Nephron (organoid): Measurements from ENCODE around the gene PCDHGA11.

Experiments
- H3K27ac Mint-ChIP-seq, 3 experiments: 2 replicates each; pipeline ENCODE4 v1.8.0; 2020; ENCODE audit warnings: mixed read lengths in 3 of 3, mild to moderate bottlenecking in 2 of 3, moderate library complexity in 1 of 3
- H3K27me3 Mint-ChIP-seq: 2 replicates; pipeline ENCODE4 v1.8.0; 2021; ENCODE audit warnings: low read depth, mild to moderate bottlenecking, moderate library complexity, mixed read lengths
- H3K36me3 Mint-ChIP-seq: 2 replicates; pipeline ENCODE4 v1.8.0; 2020; ENCODE audit warnings: low read depth, mixed read lengths
- H3K4me1 Mint-ChIP-seq: 2 replicates; pipeline ENCODE4 v1.8.0; 2020; ENCODE audit warnings: mixed read lengths
- H3K4me3 Mint-ChIP-seq, 3 experiments: 2 replicates each; pipeline ENCODE4 v1.8.0; 2020; ENCODE audit warnings: mild to moderate bottlenecking in 3 of 3, mixed read lengths in 3 of 3, moderate library complexity in 2 of 3
- H3K9me3 Mint-ChIP-seq: 2 replicates; pipeline ENCODE4 v1.8.0; 2020; ENCODE audit warnings: mixed read lengths
- TF ChIP-seq, protein P1 (sequence below), 3 experiments: fragments of 200-600 bp; sonication (generic); IDR thresholded peaks; one replicate each; pipeline ENCODE4 v1.5.0; 2021; ENCODE audit warnings: antibody characterized with exemption in 3 of 3; ENCODE audit not compliant: unreplicated experiment in 3 of 3

The PCDHGA11 gene

DNA sequence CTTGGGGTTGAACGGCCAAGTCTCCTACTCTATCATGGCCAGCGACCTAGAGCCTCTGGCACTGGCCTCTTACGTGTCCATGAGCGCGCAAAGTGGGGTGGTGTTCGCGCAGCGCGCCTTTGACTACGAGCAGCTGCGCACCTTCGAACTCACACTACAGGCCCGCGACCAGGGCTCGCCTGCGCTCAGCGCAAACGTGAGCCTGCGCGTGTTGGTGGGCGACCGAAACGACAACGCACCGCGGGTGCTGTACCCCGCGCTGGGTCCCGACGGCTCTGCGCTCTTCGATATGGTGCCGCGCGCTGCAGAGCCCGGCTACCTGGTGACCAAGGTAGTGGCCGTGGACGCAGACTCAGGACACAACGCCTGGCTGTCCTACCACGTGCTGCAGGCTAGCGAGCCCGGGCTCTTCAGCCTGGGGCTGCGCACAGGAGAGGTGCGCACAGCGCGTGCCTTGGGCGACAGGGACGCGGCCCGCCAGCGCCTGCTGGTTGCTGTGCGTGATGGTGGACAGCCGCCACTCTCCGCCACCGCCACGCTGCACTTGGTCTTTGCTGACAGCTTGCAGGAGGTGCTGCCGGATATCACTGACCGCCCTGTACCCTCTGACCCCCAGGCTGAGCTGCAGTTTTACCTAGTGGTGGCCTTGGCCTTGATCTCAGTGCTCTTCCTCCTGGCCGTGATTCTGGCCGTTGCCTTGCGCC lies 21.1 kb upstream of the PCDHGA11 start:
- H3K36me3 Mint-ChIP-seq, result peaks cover 48% of the 10 kb centered on the region
- TF ChIP-seq, protein P1, sequence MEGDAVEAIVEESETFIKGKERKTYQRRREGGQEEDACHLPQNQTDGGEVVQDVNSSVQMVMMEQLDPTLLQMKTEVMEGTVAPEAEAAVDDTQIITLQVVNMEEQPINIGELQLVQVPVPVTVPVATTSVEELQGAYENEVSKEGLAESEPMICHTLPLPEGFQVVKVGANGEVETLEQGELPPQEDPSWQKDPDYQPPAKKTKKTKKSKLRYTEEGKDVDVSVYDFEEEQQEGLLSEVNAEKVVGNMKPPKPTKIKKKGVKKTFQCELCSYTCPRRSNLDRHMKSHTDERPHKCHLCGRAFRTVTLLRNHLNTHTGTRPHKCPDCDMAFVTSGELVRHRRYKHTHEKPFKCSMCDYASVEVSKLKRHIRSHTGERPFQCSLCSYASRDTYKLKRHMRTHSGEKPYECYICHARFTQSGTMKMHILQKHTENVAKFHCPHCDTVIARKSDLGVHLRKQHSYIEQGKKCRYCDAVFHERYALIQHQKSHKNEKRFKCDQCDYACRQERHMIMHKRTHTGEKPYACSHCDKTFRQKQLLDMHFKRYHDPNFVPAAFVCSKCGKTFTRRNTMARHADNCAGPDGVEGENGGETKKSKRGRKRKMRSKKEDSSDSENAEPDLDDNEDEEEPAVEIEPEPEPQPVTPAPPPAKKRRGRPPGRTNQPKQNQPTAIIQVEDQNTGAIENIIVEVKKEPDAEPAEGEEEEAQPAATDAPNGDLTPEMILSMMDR (IDR thresholded peaks at IDR 0.05; ENCODE audit: unreplicated experiment in 3 of 3), result no peak
- H3K27ac Mint-ChIP-seq, result no peak overlapping the region
- peaks cover 63% of the 10 kb centered on the region for H3K9me3 Mint-ChIP-seq
- no peaks in the 10 kb centered on the region for H3K4me1 Mint-ChIP-seq
- H3K4me3 Mint-ChIP-seq, result no peak overlapping the region
- no peaks in the 10 kb centered on the region for H3K27me3 Mint-ChIP-seq

DNA sequence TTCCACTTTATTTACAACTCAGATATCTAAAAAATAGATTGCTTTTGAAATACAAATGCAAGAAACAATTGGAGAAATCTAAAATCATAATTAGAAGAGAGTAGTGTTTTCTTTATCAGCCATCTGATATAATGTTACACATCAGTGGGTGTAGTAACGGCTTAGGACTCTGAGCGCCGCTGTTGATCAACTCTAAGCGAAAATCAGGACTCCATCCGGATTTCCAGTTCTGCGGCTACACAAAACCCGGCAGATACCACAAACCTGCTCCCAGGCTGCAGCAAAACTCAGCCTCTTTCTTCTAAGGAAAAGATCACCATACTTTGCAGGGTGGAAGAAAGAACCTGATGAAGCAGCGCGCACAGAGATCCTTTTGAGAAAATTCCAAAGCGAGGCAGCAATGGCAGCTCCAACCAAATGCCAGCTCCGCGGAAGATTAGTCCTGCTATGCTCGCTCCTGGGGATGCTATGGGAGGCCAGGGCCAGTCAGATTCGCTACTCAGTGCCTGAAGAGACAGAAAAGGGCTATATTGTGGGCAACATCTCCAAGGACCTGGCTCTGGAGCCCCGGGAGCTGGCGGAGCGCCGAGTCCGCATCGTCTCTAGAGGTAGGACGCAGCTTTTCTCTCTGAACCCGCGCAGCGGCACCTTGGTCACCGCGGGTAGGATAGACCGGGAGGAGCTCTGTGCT lies 18.2 kb upstream of the PCDHGA11 start, which contains the start of gene PCDHGA9:
Gene PCDHGA9 (plus strand): TSS at position 226 of the 691 bp plus-strand sequence. CDS start 175 bp downstream, at position 401.
- Mint-ChIP-seq H3K36me3 (peaks cover 47% of the 10 kb centered on the region), H3K27me3 (peaks cover 7% of the 10 kb centered on the region), H3K4me1 (no peaks in the 10 kb centered on the region), H3K4me3 (no peak within 1 kb of the TSS), H3K27ac (no peak within 1 kb of the TSS), H3K9me3 (peaks cover 63% of the 10 kb centered on the region)
- TF ChIP-seq, protein P1 (IDR thresholded peaks at IDR 0.05; ENCODE audit: unreplicated experiment in 3 of 3), result no peak

DNA sequence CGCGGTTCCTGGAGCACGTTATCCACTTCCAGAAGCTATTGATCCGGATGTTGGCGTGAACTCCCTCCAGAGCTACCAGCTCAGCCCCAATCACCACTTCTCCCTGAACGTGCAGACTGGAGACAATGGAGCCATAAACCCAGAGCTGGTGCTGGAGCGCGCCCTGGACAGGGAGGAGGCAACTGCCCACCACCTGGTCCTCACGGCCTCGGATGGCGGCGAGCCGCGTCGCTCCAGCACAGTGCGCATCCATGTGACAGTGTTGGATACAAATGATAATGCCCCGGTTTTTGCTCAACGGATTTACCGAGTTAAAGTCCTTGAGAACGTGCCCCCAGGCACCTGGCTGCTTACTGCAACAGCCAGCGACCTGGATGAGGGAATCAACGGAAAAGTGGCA lies 17.5 kb upstream of the PCDHGA11 start:
- H3K4me3 Mint-ChIP-seq, result no peak overlapping the region
- peaks cover 70% of the 10 kb centered on the region for H3K9me3 Mint-ChIP-seq
- peaks cover 53% of the 10 kb centered on the region for H3K36me3 Mint-ChIP-seq

DNA sequence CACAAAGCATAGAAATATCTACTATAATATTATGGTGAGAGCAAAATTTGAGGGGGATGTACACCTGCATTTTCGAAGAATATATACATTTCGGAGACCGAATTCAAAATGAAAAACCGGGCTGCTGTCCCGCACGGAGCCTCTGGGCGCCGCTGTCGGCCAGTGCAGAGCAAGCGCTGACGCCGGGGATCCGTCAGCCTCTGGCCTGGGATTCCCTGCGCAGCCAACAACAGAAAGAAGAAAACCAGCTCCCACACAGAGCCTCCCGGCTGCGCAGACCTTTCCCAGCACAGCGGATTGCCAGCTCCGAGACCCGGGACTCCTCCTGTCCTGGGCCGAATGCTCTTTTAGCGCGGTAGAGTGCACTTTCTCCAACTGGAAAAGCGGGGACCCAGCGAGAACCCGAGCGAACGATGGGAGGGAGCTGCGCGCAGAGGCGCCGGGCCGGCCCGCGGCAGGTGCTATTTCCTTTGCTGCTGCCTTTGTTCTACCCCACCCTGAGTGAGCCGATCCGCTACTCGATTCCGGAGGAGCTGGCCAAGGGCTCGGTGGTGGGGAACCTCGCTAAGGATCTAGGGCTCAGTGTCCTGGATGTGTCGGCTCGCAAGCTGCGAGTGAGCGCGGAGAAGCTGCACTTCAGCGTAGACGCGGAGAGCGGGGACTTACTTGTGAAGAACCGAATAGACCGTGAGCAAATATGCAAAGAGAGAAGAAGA lies 12.9 kb upstream of the PCDHGA11 start, which contains the start of gene PCDHGB6:
Gene PCDHGB6 (plus strand): TSS at position 232 of the 716 bp plus-strand sequence. CDS start 182 bp downstream, at position 414.
- H3K27me3 Mint-ChIP-seq, result peaks cover 21% of the 10 kb centered on the region
- H3K27ac Mint-ChIP-seq, result peak within 1 kb of the TSS; percentile 95 to 98 (median 96)
- H3K4me3 Mint-ChIP-seq, result peak within 1 kb of the TSS; percentile 95 to 96 (median 95)
- TF ChIP-seq, protein P1 (IDR thresholded peaks at IDR 0.05; ENCODE audit: unreplicated experiment in 3 of 3), result peak; percentile 85 to 96 (median 93)
- H3K9me3 Mint-ChIP-seq, result peaks cover 70% of the 10 kb centered on the region
- peaks cover 79% of the 10 kb centered on the region for H3K36me3 Mint-ChIP-seq
- peaks cover 15% of the 10 kb centered on the region for H3K4me1 Mint-ChIP-seq

More for the DNA sequence above, 17.5 kb upstream of the PCDHGA11 start:
- no peak overlapping the region for H3K27ac Mint-ChIP-seq
- TF ChIP-seq, protein P1 (IDR thresholded peaks at IDR 0.05; ENCODE audit: unreplicated experiment in 3 of 3), result no peak
- H3K4me1 Mint-ChIP-seq, result peaks cover 4% of the 10 kb centered on the region
- H3K27me3 Mint-ChIP-seq, result peaks cover 11% of the 10 kb centered on the region

DNA sequence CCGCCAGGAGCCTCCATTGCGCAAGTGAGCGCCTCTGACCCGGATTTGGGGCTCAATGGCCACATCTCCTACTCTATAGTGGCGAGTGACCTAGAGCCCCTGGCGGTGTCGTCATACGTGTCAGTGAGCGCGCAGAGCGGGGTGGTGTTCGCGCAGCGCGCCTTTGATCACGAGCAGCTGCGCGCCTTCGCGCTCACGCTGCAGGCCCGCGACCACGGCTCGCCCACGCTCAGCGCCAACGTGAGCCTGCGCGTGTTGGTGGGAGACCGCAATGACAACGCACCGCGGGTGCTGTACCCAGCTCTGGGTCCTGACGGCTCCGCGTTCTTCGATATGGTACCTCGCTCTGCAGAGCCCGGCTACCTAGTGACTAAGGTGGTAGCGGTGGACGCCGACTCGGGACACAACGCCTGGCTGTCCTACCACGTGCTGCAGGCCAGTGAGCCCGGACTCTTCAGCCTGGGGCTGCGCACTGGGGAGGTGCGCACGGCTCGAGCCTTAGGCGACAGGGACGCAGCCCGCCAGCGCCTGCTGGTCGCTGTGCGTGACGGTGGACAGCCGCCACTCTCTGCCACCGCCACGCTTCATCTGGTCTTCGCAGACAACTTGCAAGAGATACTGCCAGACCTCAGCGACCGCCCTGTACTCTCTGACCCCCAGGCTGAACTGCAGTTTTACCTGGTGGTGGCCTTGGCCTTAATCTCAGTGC lies 11.1 kb upstream of the PCDHGA11 start:
- peaks cover 73% of the 10 kb centered on the region for H3K9me3 Mint-ChIP-seq
- peaks cover 15% of the 10 kb centered on the region for H3K4me1 Mint-ChIP-seq
- peak overlapping the region in 2 of 3 experiments; percentile 56 to 86 for H3K27ac Mint-ChIP-seq
- peak overlapping the region; percentile 77 to 95 (median 80) for H3K4me3 Mint-ChIP-seq
- peaks cover 87% of the 10 kb centered on the region for H3K36me3 Mint-ChIP-seq
- H3K27me3 Mint-ChIP-seq, result peaks cover 27% of the 10 kb centered on the region
- TF ChIP-seq, protein P1 (IDR thresholded peaks at IDR 0.05; ENCODE audit: unreplicated experiment in 3 of 3), result no peak
